Measurements from ENCODE around the gene KDM6A. TPM values are rescaled to one million over a fixed set of nuclear protein-coding genes. Genes with fewer than 3 reads are reported as not detected.
"Not testable (repeated sequence)": the region's sequence is repeated elsewhere in the genome, so short reads cannot be mapped to it uniquely, and the experiment has no call there.

KDM6A gene
- total RNA-seq, 4 donors from 2014 or later, result 42.5 to 163 (median 91.8) TPM

DNA sequence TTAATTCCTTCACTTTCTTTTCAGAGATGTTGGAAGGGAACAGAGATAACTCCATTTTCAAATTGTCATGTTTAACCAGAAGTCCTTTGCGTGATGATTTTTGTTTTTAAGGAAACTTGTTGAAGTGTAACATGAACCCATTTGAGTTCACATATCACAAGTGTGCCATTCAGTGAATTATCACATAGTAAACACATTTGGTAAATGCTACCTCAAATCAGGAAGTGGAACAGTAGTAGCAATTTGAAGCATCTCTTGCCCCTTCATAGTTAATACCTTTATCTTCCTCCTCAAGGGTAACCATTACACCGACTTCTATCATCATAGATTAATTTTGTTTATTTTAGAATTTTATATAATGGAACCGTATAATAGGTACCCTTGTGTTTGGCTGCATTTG lies 35.8 kb downstream of the KDM6A start:
- 60 to 74% methylated on average over 1 to 3 of the region's 3 CpGs for WGBS, 2 donors (ENCODE audit: low coverage in 1 of 2)
- H3K36me3 ChIP-seq, result no peaks in the 10 kb centered on the region
- TF ChIP-seq EP300 (IDR thresholded peaks at IDR 0.05; ENCODE audit: low read depth) (no peak), CTCF (IDR thresholded peaks at IDR 0.05) (no peak), POLR2AphosphoS5 (IDR thresholded peaks at IDR 0.05) (no peak), POLR2A (IDR thresholded peaks at IDR 0.05) (no peak)
- H3K4me1 ChIP-seq, result peaks cover 0 to 19% (median 13%) of the 10 kb centered on the region in 4 donors
- intact Hi-C loops (cut with DNase I; ENCODE audit: low total_unique reads), result no loop called here
- no peaks in the 10 kb centered on the region for H3K27me3 ChIP-seq
- H3K27ac ChIP-seq, result no peak overlapping the region
- H3K4me3 ChIP-seq, result no peak overlapping the region
- in situ Hi-C loops (cut with MboI; ENCODE audit: low pct_ligation_motif_present in 1 of 4, low pct_unique_long_range_greater_than_20kb in 1 of 4, low sequenced_read_pairs in 3 of 4), result no loop called here
- no peaks in the 10 kb centered on the region for H3K9me3 ChIP-seq
- no peak for DNase-seq

GRCh38 chrX:44910508-44910907 lies 37.5 kb downstream of the KDM6A start:
- peaks cover 0 to 16% (median 12%) of the 10 kb centered on the region in 4 donors for H3K4me1 ChIP-seq
- DNase-seq; H3K27me3 ChIP-seq; intact Hi-C loops (cut with DNase I; ENCODE audit: low total_unique reads); H3K9me3 ChIP-seq; H3K4me3 ChIP-seq; in situ Hi-C loops (cut with MboI; ENCODE audit: low pct_ligation_motif_present in 1 of 4, low pct_unique_long_range_greater_than_20kb in 1 of 4, low sequenced_read_pairs in 3 of 4); H3K27ac ChIP-seq; H3K36me3 ChIP-seq: not testable (repeated sequence)
- 33 to 86% methylated on average over 2 to 4 of the region's 4 CpGs for WGBS, 2 donors (ENCODE audit: low coverage in 1 of 2)

DNA sequence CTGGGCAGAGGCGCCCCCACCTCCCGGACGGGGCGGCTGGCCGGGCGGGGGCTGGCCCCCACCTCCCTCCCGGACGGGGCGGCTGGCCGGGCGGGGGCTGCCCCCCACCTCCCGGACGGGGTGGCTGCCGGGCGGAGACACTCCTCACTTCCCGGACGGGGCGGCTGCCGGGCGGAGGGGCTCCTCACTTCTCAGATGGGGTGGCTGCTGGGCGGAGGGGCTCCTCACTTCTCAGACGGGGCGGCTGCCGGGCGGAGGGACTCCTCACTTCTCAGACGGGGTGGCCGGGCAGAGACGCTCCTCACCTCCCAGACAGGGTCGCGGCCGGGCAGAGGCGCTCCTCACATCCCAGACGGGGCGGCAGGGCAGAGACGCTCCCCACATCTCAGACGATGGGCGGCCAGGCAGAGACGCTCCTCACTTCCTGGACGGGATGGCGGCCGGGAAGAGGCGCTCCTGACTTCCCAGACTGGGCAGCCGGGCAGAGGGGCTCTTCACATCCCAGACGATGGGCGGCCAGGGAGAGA lies 38.1 kb downstream of the KDM6A start:
- H3K4me3 ChIP-seq; intact Hi-C loops (cut with DNase I; ENCODE audit: low total_unique reads); DNase-seq; H3K9me3 ChIP-seq; H3K27me3 ChIP-seq; H3K27ac ChIP-seq; H3K36me3 ChIP-seq; in situ Hi-C loops (cut with MboI; ENCODE audit: low pct_ligation_motif_present in 1 of 4, low pct_unique_long_range_greater_than_20kb in 1 of 4, low sequenced_read_pairs in 3 of 4): not testable (repeated sequence)
- 94 to 100% methylated on average over 2 to 31 of the region's 45 CpGs for WGBS, 2 donors (ENCODE audit: low coverage in 1 of 2)
- peaks cover 0 to 16% (median 12%) of the 10 kb centered on the region in 4 donors for H3K4me1 ChIP-seq

- DNase-seq, result no peak
- intact Hi-C loops (cut with DNase I; ENCODE audit: low total_unique reads) (no loop called here), in situ Hi-C loops (cut with MboI; ENCODE audit: low pct_ligation_motif_present in 1 of 4, low pct_unique_long_range_greater_than_20kb in 1 of 4, low sequenced_read_pairs in 3 of 4) (no loop called here)
- no peaks in the 10 kb centered on the region for H3K27me3 ChIP-seq
- TF ChIP-seq POLR2AphosphoS5 (IDR thresholded peaks at IDR 0.05), result no peak
- no peak for TF ChIP-seq CTCF (IDR thresholded peaks at IDR 0.05)
- no peak for TF ChIP-seq POLR2A (IDR thresholded peaks at IDR 0.05)
- no peak for TF ChIP-seq EP300 (IDR thresholded peaks at IDR 0.05; ENCODE audit: low read depth)
- H3K9me3 ChIP-seq, result no peaks in the 10 kb centered on the region
- WGBS, 2 donors (ENCODE audit: low coverage in 1 of 2), result 60 to 85% methylated on average over 2 to 9 of the region's 9 CpGs
- no peak overlapping the region for H3K4me3 ChIP-seq
- no peak overlapping the region for H3K27ac ChIP-seq
- H3K36me3 ChIP-seq, result no peaks in the 10 kb centered on the region
- peaks cover 0 to 24% (median 12%) of the 10 kb centered on the region in 4 donors for H3K4me1 ChIP-seq
These were observed 40.9 kb downstream of the KDM6A start for GRCh38 chrX:44913656-44914531.

DNA sequence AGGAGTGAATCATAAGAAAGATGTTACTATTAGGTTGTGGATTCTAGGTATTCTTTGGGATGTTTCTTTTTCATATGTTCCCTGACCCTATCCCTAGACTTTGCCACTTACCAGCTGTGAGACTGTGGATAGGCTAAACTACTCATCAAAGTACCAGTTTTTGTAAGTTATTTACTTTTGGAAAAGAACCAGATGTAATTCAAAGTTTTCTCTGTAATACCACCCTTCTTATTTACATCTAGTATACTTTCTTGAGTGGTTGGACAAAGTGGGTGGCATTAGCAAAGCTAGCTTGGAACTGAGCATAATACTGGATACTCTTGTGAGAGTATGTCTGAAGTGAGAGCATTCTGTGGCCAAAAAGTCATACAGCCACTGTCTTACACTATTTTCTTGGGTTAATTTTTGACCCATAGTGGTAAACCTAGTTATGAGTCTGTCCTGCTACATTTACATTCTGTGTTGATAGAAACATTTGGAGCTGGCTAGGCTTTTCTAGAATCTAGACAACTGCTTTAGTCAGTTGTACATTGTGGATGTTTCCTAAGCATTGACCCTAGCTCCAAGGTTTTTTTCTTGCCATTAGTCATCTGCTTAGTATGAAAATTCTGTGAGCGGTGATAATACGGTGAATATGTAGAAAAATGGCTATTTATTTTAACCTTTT lies 41.7 kb downstream of the KDM6A start:
- H3K4me3 ChIP-seq, result no peak overlapping the region
- no peaks in the 10 kb centered on the region for H3K36me3 ChIP-seq
- no peaks in the 10 kb centered on the region for H3K27me3 ChIP-seq
- in situ Hi-C loops (cut with MboI; ENCODE audit: low pct_ligation_motif_present in 1 of 4, low pct_unique_long_range_greater_than_20kb in 1 of 4, low sequenced_read_pairs in 3 of 4), result no loop called here
- TF ChIP-seq POLR2A (IDR thresholded peaks at IDR 0.05) (no peak), CTCF (IDR thresholded peaks at IDR 0.05) (no peak), POLR2AphosphoS5 (IDR thresholded peaks at IDR 0.05) (no peak), EP300 (IDR thresholded peaks at IDR 0.05; ENCODE audit: low read depth) (no peak)
- H3K4me1 ChIP-seq, result peaks cover 0 to 24% (median 13%) of the 10 kb centered on the region in 4 donors
- no peak for DNase-seq
- H3K9me3 ChIP-seq, result no peaks in the 10 kb centered on the region
- H3K27ac ChIP-seq, result no peak overlapping the region
- WGBS, 2 donors (ENCODE audit: low coverage in 1 of 2), result 90% methylated on average over 2 of the region's 2 CpGs; no CpG with 5 or more reads in 1 of the 2 donors
- intact Hi-C loops (cut with DNase I; ENCODE audit: low total_unique reads), result no loop called here

Data from transverse colon (tissue), 4 donors.